Gastrocnemius medialis (tissue), 4 donors: ENCODE measurements around the gene SCO1.

ENCODE experiments used
- POLR2A ChIP-seq, 2 donors: fragments of 450-650 bp; IDR thresholded peaks; one replicate each; pipeline ENCODE4 v1.6.1; 2017; ENCODE audit warnings: antibody characterized with exemption in 2 of 2, mild to moderate bottlenecking in 2 of 2, moderate library complexity in 2 of 2
- TF ChIP-seq, protein P1 (sequence below), 5 experiments: fragments of 450-650 bp in 3 of 5; fragments of 200-600 bp in 2 of 5; sonication (generic) in 2 of 5; IDR thresholded peaks in 4 of 5; conservative IDR thresholded peaks in 1 of 5; 1 replicate in 4 of 5; 2 replicates in 1 of 5; pipeline ENCODE4 v1.5.1; 2016 to 2019; ENCODE audit warnings: antibody characterized with exemption in 5 of 5, mild to moderate bottlenecking in 3 of 5, moderate library complexity in 3 of 5

DNA sequence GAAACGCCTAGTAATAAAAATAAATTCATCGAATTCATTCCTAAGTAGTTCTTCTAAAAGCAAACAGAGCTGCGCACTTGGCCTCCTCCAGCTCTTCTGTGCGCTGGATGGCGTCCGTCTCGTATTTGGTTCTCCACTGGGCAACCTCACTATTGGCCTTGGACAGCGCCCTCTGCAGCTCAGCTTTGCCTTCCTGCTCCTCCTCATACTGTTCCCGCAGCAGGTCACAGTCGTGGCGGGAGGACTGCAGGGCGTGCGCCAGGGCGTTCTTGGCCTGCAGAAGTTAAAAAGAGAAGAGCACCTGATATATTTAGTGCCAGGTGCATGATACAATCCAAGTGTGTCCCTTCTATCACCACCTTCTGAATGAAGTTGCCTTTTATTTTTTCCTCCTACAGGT is 62.0 kb downstream of the SCO1 start:
- TF ChIP-seq, protein P1, sequence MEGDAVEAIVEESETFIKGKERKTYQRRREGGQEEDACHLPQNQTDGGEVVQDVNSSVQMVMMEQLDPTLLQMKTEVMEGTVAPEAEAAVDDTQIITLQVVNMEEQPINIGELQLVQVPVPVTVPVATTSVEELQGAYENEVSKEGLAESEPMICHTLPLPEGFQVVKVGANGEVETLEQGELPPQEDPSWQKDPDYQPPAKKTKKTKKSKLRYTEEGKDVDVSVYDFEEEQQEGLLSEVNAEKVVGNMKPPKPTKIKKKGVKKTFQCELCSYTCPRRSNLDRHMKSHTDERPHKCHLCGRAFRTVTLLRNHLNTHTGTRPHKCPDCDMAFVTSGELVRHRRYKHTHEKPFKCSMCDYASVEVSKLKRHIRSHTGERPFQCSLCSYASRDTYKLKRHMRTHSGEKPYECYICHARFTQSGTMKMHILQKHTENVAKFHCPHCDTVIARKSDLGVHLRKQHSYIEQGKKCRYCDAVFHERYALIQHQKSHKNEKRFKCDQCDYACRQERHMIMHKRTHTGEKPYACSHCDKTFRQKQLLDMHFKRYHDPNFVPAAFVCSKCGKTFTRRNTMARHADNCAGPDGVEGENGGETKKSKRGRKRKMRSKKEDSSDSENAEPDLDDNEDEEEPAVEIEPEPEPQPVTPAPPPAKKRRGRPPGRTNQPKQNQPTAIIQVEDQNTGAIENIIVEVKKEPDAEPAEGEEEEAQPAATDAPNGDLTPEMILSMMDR (IDR thresholded peaks at IDR 0.05 in 4 of 5, conservative IDR thresholded peaks at IDR 0.05 in 1 of 5) = no peak
- no peak for TF ChIP-seq POLR2A (IDR thresholded peaks at IDR 0.05)
